GM12891 (cell line): ENCODE results near the gene CIB4.

ENCODE experiments used
- POLR2A ChIP-seq: IDR thresholded peaks from 2 replicates; pipeline ENCODE4 v1.6.1; 2011; ENCODE audit warnings: low read depth, low read length, control low read depth
- POLR2AphosphoS5 ChIP-seq: IDR thresholded peaks from 2 replicates; pipeline ENCODE4 v1.6.1; 2011; ENCODE audit warnings: low read depth, low read length, control low read depth
- SPI1 ChIP-seq: IDR thresholded peaks from 2 replicates; pipeline ENCODE4 v1.6.1; 2011; ENCODE audit warnings: low read depth, low read length, control low read depth
- TAF1 ChIP-seq: IDR thresholded peaks from 2 replicates; pipeline ENCODE4 v1.6.1; 2011; ENCODE audit warnings: low read depth, low read length, control low read depth

DNA sequence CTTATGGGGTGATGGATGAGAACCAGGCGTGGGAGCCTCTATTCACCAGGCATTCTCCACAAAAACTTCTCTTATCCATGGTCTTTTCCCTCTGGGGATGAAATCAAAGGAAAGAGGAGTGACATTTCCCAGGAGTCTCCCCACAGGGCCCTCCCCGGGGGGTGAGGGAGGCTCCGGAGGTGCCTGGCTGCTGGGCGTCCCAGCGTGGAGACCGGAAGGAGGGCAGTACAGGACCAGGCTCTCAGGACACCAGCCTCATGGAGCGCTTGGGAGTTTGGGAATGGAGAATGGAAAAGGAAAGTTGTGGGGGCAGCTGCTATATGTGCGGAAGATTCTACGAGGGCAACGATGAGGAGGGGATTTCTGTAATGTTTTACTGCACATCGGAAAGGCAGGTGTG lies 22.1 kb downstream of the CIB4 start:
- TF ChIP-seq POLR2A (no peak), TAF1 (no peak), SPI1 (no peak), POLR2AphosphoS5 (no peak)
